HG03095 (cell line): ENCODE data around the gene EVX1.

ENCODE experiments used
- ATAC-seq: cut with Tn5 transposase; IDR thresholded peaks from one replicate; pipeline ENCODE4 v1.9.1; 2021; ENCODE audit warnings: moderate library complexity; ENCODE audit not compliant: unreplicated experiment

Gene EVX1

DNA sequence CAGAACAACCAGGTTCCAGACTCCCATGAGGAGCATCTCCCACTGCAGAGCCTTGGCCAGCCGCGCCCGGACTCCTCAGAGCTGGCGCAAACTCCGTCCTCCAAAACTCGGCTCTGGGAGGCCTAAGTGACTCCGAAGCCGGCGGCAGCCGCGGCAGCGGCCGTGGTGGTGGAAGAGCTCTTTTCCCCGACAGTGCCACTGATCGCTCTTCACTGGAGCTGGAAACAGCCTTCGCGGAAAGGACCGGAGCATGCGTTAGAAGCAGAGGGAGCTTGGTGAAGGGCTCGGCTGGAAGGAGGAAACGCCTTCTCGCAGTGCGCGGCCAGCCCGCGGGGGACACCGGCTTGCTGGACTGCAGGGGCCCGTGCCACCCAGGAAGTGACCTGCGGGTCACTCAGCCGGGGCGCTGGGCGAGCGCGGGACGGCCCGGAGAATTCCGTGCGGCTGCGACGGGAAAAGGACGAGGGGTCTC lies 37.7 kb upstream of the EVX1 start:
- ATAC-seq: no peak

DNA sequence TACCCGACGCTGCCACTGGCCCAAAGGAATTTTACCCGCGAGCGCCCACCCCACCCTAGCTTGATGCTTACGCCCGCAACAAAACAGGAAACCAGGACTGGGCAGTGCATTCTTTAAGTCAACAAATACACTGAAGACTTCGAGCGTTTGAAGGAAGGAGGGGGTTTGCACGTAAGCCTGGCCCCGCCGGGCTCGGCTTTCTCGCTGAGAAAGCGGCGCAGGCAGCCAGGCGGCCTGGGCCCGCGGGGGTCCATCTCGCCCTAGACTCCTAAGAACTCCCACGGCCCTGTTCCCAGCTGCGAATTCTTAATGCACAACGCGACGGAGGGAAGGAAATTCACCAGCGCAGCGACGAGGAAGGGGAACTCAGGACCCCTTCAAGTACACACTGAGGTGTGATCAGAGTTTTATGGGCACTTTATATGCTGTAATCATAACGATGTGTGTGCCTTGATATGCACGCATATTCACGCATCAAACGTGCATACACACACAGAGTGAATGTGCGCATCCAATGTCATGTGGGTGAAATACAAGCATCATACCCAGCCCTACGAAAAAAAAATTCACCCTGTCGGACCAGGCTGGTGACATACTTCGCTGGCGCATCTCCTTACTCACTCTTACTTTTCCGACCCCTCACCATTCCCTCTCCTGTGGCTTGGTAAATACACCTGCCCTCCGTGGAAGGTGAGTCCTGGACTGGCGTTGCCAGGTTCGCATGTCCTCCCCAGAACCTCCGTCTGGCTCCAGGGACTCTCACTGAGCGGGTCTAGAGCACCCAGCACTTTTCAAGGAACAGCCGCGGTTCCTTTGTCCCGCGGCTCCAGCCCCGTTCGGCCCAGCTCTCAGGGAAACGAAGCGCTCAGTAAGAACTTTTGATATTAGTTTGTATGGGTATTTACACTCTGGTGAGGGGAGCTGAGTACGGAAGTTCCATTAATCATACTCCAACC lies 37.0 kb upstream of the EVX1 start:
- ATAC-seq: no peak

- ATAC-seq: no peak
Observed at GRCh38 chr7:27207348-27207985, 35.1 kb upstream of the EVX1 start.

DNA sequence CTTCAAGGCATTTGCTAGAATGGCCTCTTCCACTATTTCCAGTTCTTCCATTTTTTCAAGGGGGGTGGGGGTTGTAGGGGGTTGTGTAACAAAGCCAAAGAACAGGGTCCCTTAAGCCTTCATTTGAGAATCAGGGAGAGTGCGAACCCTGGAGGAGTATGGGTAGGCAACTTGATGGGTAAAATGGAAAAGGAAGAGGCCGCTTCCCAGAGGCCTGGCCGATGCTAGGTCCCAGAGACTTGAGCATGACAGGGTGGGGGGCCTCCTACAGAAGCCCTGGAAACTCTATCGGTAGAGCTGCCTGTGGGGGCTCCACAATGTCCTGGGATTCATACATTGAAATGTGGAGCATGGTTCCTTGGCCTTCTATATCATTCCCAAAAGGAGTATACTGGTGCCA lies 33.6 kb upstream of the EVX1 start:
- ATAC-seq: no peak

GRCh38 chr7:27209933-27210440 lies 32.6 kb upstream of the EVX1 start:
- ATAC-seq: no peak

GRCh38 chr7:27210441-27211083 lies 32.0 kb upstream of the EVX1 start:
- ATAC-seq: no peak

DNA sequence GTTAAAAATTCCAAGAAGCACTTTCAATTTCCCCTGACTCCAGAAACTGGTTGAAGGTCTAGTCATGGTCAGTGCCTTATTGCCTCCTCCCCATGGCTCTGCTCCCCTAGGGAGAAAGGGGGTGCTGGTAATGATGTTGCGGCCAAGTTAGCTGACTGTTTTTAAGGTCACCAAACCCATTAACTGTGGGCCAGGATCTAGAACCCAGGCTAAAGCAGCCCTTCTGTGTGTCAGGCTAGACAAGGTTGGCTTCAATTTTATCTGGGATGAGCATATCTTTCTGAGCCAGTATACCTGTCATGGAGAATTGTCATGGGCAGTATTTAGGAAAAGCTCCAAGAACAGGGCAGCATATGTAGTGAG lies 31.5 kb upstream of the EVX1 start:
- no peak for ATAC-seq

DNA sequence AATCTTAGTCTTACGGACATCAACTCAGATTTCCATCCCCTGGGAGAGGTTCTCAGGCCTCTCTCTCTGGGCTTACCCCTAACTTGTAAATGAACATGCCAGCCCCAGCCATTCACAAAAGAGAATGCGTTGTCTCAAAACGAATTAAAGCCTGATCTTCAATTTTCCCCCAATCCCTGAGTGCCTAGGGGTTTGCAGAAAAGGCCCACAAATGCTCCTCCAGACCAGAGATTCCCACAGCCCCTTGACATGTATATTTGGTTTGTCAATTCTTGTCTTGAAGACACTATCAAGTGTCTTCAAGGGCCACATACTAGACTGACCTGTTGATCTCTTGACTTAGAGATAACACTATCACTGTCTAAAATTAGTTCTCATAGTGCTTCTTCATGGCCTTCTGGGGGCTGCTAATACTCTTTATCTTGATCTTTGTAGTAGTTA lies 30.8 kb upstream of the EVX1 start:
- ATAC-seq: no peak

DNA sequence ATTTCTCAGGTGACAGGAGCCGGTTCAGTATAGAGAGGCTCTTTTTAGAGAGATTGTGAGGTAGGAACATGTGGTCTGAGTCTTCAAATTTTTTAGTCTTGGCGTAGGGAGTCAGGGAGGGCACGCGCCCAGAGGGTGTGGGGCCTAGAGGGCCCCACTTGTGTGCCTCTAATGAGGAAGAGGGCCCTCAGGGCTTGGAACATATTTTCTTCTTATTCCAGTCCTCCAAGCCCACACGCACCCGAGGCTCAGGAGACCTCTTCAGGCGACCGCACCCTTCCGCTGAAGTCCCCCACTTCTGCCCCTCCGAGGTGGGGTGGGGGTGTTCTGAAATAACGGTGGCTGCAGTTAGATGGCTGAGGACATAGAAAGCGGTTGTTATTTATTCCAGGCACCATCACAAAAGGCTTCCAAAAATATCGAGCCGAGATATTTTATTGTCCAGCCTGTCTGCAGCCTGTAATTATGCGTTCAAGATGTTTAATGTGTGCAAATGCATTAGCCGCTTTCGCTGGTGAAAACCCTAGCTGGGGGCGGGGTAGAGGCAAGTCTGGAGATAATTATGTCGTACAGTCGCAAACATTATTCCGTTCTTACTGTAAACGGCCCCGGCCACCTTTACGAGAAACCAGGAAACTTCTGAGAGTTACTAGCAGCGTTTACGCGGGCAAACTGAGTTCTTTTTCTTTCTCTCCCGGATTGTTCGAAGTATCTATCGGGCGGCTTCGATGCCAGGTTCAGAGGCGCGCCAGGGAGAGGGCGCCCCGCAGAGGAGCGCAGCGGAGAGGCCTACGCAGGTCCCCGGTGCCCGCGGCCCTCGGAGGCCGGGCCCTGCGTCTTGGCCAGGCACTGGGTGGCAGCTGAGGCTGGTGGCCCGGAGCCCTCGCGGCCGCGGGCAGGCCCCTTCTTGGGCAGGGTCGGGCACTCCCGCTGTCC lies 29.8 kb upstream of the EVX1 start:
- ATAC-seq: no peak

DNA sequence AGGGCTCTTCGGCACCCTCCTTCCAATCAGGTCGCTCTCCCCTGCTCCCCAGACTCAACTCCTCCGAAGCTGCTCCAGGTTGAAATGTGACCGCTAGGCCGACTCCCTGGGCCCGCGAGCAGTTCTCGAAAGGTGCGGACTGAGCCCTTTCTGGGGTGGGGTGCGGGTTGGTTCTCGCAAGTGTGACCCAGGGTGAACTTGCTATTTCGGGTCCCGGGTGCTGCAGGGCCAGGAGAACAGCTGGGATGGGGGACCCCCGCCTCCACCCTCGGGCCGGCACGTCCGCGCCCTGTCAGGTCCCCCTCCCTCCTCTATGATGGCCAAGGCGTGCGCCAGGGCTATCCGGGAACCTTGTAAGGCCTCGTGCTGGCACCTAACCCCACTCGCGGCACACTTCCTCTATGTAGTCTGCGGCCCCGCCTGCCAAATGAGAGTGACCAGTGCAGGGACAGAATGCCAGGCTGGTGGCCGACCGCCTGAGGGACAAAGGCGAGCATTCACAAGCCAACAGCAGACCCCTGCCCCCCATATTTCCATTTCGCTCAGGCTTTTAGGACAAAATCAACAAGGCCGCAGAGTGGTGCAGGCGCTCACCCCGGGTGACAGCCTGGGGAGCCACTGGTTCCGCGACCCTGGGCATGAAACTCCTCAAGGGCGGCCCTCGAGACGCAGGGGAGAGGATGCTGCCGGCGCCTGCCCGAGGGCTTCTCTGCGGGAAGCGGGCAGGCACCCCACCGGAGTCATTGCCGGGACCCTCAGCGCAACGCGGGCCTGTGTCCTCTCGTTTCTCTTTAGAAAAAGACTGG lies 29.0 kb upstream of the EVX1 start:
- ATAC-seq: no peak

- ATAC-seq: no peak
Observed at GRCh38 chr7:27214239-27214950, 28.2 kb upstream of the EVX1 start.

DNA sequence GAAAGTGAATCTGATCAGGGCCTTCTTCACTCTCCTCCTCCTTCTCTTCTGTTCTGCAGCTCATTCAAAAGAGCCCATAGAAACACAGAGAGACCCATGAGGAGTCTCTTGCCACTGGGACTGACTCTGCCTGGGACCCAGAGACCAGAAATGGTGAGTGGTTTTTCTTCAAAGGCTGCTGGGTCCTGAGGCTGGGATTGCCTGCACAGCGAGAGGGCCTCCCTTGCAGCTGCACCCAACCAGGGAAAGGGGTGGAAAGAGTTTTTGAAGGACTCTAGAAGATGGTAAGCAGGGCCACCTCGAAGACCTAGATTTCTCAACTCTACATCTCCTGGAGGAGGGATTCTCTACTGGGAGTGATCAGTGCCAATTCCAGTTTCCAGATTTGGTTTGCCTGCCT lies 27.2 kb upstream of the EVX1 start:
- ATAC-seq: no peak

DNA sequence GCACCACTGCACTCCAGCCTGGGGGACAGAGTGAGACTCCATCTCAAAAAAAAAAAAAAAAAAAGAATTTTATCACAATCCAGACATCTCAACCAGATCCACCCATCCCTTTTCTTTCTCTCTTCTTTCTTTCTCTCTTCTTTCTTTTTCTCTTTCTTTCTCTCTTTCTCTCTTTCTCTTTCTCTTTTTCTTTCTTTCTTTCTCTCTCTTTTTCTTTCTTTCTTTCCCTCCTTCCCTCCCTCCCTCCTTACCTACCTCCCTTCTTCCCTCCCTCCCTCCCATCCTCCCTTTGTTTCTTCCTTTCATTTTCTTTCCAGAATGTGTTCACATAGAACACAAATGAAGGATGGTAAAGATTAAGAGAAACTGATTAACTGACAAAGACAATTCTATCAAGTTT lies 24.7 kb upstream of the EVX1 start:
- ATAC-seq: no peak

GRCh38 chr7:27219821-27220220 lies 22.8 kb upstream of the EVX1 start:
- ATAC-seq: no peak

GRCh38 chr7:27220440-27220955 lies 22.1 kb upstream of the EVX1 start:
- no peak for ATAC-seq

DNA sequence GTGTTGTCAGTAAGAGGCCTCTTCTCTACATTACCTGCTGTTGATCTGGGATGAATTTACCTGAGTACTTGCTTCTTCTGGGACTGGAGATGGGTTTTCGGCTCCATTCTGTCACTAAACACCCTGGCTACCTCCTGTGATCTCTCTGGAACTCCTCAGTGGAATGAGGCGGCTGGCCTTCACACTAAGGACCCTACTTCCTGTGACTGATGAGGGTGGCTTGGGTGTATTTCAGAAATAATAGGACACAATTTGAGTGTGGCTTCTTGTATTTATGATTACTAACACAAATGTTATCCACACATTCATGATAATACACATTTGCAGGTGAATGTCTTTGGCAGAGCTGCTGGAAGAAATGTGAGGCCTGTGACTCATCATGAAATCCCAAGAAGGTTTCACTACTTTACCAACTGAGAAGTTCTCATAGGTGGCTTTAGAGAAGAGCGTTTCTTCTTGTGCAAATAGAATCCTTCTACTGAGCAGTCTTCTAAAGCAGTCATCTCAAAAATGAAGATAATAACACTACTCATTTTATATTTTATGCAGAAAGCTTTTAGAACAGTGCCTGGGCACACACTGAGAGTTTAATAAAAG lies 21.3 kb upstream of the EVX1 start:
- no peak for ATAC-seq

DNA sequence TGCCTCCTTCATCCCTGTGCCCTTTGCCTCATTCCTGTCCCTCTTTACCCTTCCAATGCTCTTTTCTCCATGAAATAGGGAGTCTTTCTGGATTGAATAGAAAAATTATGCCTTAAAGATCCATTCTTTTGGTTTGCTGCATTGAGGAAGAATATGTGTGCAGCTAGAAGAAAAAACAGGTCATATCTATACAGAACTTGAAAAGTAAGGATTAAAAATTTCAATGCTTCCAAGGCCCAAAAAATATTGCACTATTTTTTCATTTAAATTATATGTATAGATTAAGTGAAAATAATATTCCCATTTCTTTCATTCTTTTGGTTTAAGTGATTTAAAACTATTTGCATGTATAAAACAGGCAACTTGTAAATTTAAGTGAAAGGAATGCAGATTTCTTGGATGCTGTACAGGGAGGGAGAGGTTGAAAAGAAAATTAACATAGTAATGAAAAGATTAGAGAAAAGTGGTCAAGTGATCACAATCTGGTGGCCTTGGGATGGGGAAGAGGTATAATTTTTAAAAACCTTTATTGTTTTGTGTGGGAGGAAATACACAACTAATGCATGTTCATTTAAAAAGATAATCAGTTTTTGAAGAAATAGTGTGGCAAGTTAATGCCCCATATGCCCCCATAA lies 18.5 kb upstream of the EVX1 start:
- no peak for ATAC-seq
